Choroid plexus epithelial cell (primary cell): ENCODE measurements around the gene TOMM22.

ENCODE experiments used
- DNase-seq: peaks from one replicate; pipeline ENCODE4 v3.0.0-alpha.2; 2010; ENCODE audit warnings: low read depth
- H3K4me3 ChIP-seq: 2 replicates; pipeline ENCODE4 v1.5.1; 2011; ENCODE audit warnings: low read depth, mild to moderate bottlenecking, control low read depth, low read length, moderate library complexity
- TF ChIP-seq, protein P1 (sequence below): conservative IDR thresholded peaks from 2 replicates; pipeline ENCODE4 v1.5.1; 2011; ENCODE audit warnings: low read depth, mild to moderate bottlenecking, control low read depth, inconsistent platforms, low read length, moderate library complexity

The TOMM22 gene

GRCh38 chr22:38728871-38729796 lies 47.4 kb downstream of the TOMM22 start:
- TF ChIP-seq, protein P1, sequence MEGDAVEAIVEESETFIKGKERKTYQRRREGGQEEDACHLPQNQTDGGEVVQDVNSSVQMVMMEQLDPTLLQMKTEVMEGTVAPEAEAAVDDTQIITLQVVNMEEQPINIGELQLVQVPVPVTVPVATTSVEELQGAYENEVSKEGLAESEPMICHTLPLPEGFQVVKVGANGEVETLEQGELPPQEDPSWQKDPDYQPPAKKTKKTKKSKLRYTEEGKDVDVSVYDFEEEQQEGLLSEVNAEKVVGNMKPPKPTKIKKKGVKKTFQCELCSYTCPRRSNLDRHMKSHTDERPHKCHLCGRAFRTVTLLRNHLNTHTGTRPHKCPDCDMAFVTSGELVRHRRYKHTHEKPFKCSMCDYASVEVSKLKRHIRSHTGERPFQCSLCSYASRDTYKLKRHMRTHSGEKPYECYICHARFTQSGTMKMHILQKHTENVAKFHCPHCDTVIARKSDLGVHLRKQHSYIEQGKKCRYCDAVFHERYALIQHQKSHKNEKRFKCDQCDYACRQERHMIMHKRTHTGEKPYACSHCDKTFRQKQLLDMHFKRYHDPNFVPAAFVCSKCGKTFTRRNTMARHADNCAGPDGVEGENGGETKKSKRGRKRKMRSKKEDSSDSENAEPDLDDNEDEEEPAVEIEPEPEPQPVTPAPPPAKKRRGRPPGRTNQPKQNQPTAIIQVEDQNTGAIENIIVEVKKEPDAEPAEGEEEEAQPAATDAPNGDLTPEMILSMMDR = no peak

DNA sequence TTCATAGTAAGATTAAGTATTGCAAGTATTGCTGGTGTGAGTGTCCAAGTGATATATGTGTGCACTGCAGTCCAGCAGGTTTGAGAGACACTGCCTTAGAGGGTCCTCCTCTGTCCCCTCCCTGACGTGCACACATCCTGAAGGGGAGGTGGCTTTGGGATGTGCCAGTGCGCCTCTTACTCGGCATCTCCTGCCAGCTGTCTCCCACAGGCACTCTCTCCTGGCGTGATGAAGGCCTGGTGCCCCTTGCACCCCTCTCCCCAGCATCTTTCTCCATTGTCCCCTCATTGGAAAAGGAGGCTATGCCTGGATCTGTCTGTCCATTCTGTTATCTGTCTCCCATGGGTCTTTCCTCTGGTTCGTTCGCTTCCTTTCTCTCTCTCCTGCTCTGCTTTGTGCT lies 48.2 kb downstream of the TOMM22 start:
- no peak overlapping the region for H3K4me3 ChIP-seq
- no peak for DNase-seq
- TF ChIP-seq, protein P1 = no peak

More at GRCh38 chr22:38728871-38729796, 47.4 kb downstream of the TOMM22 start:
- no peak overlapping the region for H3K4me3 ChIP-seq
- peak; percentile 63 for DNase-seq

- H3K4me3 ChIP-seq = no peak overlapping the region
- DNase-seq = no peak
- TF ChIP-seq, protein P1 = no peak
Measured at GRCh38 chr22:38730411-38730871, 48.7 kb downstream of the TOMM22 start.

- DNase-seq = no peak
- H3K4me3 ChIP-seq = no peak overlapping the region
- TF ChIP-seq, protein P1 = no peak
Measured at GRCh38 chr22:38731703-38732161, 50.0 kb downstream of the TOMM22 start.

GRCh38 chr22:38732251-38732815 lies 50.6 kb downstream of the TOMM22 start:
- H3K4me3 ChIP-seq = no peak overlapping the region
- DNase-seq = no peak
- TF ChIP-seq, protein P1 = no peak

- TF ChIP-seq, protein P1 = peak; percentile 79
- H3K4me3 ChIP-seq = no peak overlapping the region
- DNase-seq = peak; percentile 40
Measured at GRCh38 chr22:38733329-38733723, 51.6 kb downstream of the TOMM22 start.
